H1 (cell line): ENCODE results near the gene WDR76. TPM values are rescaled to one million over a fixed set of nuclear protein-coding genes. Genes with fewer than 3 reads are reported as not detected.
A peak's percentile ranks its signal among the peaks of the same experiment; 100 is the strongest.

Source experiments
- EP300 ChIP-seq, 2 experiments: IDR thresholded peaks; 1 replicate in 1 of 2; 2 replicates in 1 of 2; pipeline ENCODE4 v1.6.1; 2011 to 2012; ENCODE audit warnings: low read depth in 2 of 2, low read length in 2 of 2, mild to moderate bottlenecking in 2 of 2, borderline replicate concordance in 1 of 2, inconsistent platforms in 1 of 2, moderate library complexity in 1 of 2
- EZH2 ChIP-seq: fragments of 200-600 bp; sonication (generic); IDR thresholded peaks from 2 replicates; pipeline ENCODE4 v1.7.1; 2012; ENCODE audit warnings: low read depth, mild to moderate bottlenecking, moderate library complexity, low read length, inconsistent platforms; ENCODE audit not compliant: severe bottlenecking
- POLR2A ChIP-seq, 2 experiments: IDR thresholded peaks; 1 replicate in 1 of 2; 2 replicates in 1 of 2; pipeline ENCODE4 v1.6.1; 2011; ENCODE audit warnings: low read depth in 2 of 2, low read length in 2 of 2, mild to moderate bottlenecking in 2 of 2; ENCODE audit errors: control extremely low read depth in 1 of 2
- SIRT6 ChIP-seq: IDR thresholded peaks from one replicate; pipeline ENCODE4 v1.7.1; 2012; ENCODE audit warnings: low read length, inconsistent platforms
- polyA plus RNA-seq, 7 experiments: library from polyadenylated mRNA; depleted of rRNA in 3 of 7; stranded (reverse) in 5 of 7; unstranded in 2 of 7; fragments of >200 nt in 5 of 7; fragments of 200-250 nt in 2 of 7; gene quantifications; 1 replicate in 5 of 7; 2 replicates in 1 of 7; 4 replicates in 1 of 7; pipeline versions ENCODE4 v1.2.1 to v1.2.3, GENCODE V29; 2011 to 2013; ENCODE audit warnings: missing spikeins in 2 of 7, mixed read lengths in 2 of 7
- total RNA-seq: library from RNA; stranded (reverse); fragmentation: NEBNext Ultra II Directional; extraction: Animal tissue kit (Norgen Biotek cat#: 25700); gene quantifications from 2 replicates; pipeline ENCODE4 v1.2.1, GENCODE V29; 2021

The WDR76 gene
- total and polyA plus RNA-seq, 2 of the 8 experiments (the other 6 are each of a cell fraction or from before 2014, with no cell fraction given) = 4.1 to 18.9 TPM

- 0 out of 3 replicates have a peak, but pooled peaks of 1 of the 2 experiments have one; percentile 17 for TF ChIP-seq POLR2A (IDR thresholded peaks at IDR 0.05; ENCODE audit: control extremely low read depth in 1 of 2, low read depth in 2 of 2, low read length in 2 of 2)
- TF ChIP-seq EP300 (IDR thresholded peaks at IDR 0.05; ENCODE audit: borderline replicate concordance in 1 of 2, low read depth in 2 of 2, low read length in 2 of 2) = no peak
- TF ChIP-seq SIRT6 = no peak
- no peak for TF ChIP-seq EZH2
Measured at GRCh38 chr15:43881944-43882343, 55.1 kb downstream of the WDR76 start (continued).
